OCI-LY7 (cell line): ENCODE data around the gene XRRA1. TPM values are rescaled to one million over a fixed set of nuclear protein-coding genes. Genes with fewer than 3 reads are reported as not detected.
A peak's percentile ranks its signal among the peaks of the same experiment; 100 is the strongest.

Source experiments
- Bru-seq: library from RNA; stranded (reverse); fragments of 400-500 nt; gene quantifications from one replicate; lab custom pipeline; 2021; lab: Mats Ljungman, UMichigan
- BruChase-seq, 2 experiments: library from RNA; stranded (reverse); fragments of 400-500 nt; gene quantifications; one replicate each; lab custom pipeline; 2021; lab: Mats Ljungman, UMichigan
- BruUV-seq: library from RNA; stranded (reverse); fragments of 400-500 nt; replicated peaks from 2 replicates; lab custom pipeline; 2021; lab: Mats Ljungman, UMichigan
- CTCF ChIA-PET: fragments of 300-600 bp; sonication (Branson Sonifier 250); formaldehyde crosslinking; loops from one replicate; lab custom pipeline; 2022; ENCODE audit warnings: antibody characterized with exemption; ENCODE audit not compliant: unreplicated experiment; lab: Charles Lee
- POLR2A ChIA-PET: fragments of 300-600 bp; sonication (Branson Sonifier 250); formaldehyde crosslinking; loops from one replicate; lab custom pipeline; 2022; ENCODE audit warnings: antibody characterized with exemption; lab: Charles Lee
- DNase-seq: peaks from one replicate; pipeline ENCODE4 v3.0.0-alpha.2; 2015; ENCODE audit warnings: low spot score
- H2AFZ ChIP-seq: fragments of 200-600 bp; sonication (generic), shearing (Covaris generic); 2 replicates; pipeline ENCODE4 v1.6.1; 2014; ENCODE audit warnings: mild to moderate bottlenecking, antibody characterized with exemption, low read length, moderate library complexity
- H3K27ac ChIP-seq: fragments of 200-600 bp; sonication (generic); 2 replicates; pipeline ENCODE4 v1.5.1; 2014; ENCODE audit warnings: mixed run types, low read depth, mild to moderate bottlenecking, moderate library complexity, low read length, inconsistent platforms; ENCODE audit not compliant: poor library complexity, severe bottlenecking
- H3K36me3 ChIP-seq: fragments of 200-600 bp; sonication (generic); 2 replicates; pipeline ENCODE4 v1.6.1; 2014; ENCODE audit warnings: mild to moderate bottlenecking, antibody characterized with exemption, low read length, moderate library complexity, mixed read lengths; ENCODE audit not compliant: insufficient read depth
- H3K4me1 ChIP-seq: fragments of 200-600 bp; sonication (generic); 2 replicates; pipeline ENCODE4 v1.5.1; 2014; ENCODE audit warnings: mild to moderate bottlenecking, low read length; ENCODE audit not compliant: insufficient read depth, poor library complexity, severe bottlenecking
- H3K4me2 ChIP-seq: fragments of 200-600 bp; sonication (generic); 2 replicates; pipeline ENCODE4 v1.6.1; 2014; ENCODE audit warnings: mild to moderate bottlenecking, low read length
- H3K4me3 ChIP-seq: fragments of 200-600 bp; sonication (generic); 2 replicates; pipeline ENCODE4 v1.5.1; 2014; ENCODE audit warnings: mild to moderate bottlenecking, low read depth, low read length; ENCODE audit not compliant: poor library complexity, severe bottlenecking
- H3K79me2 ChIP-seq: fragments of 200-600 bp; sonication (generic); 2 replicates; pipeline ENCODE4 v1.6.1; 2016; ENCODE audit warnings: low read depth, mild to moderate bottlenecking, low read length, moderate library complexity, mixed read lengths; ENCODE audit not compliant: insufficient read depth
- H3K9me2 ChIP-seq: fragments of 200-600 bp; sonication (generic); 2 replicates; pipeline ENCODE4 v1.6.1; 2016; ENCODE audit warnings: mild to moderate bottlenecking, low read length, mixed read lengths; ENCODE audit not compliant: insufficient read depth
- H3K9me3 ChIP-seq: fragments of 200-600 bp; sonication (generic); 2 replicates; pipeline ENCODE4 v1.6.1; 2014; ENCODE audit warnings: mild to moderate bottlenecking, mixed run types, low read length, mixed read lengths
- H4K20me1 ChIP-seq: fragments of 200-600 bp; sonication (generic); 2 replicates; pipeline ENCODE4 v1.6.1; 2014; ENCODE audit warnings: mild to moderate bottlenecking, antibody characterized with exemption, low read length, moderate library complexity, mixed read lengths; ENCODE audit not compliant: insufficient read depth
- CTCF ChIP-seq: fragments of 200-600 bp; sonication (generic); conservative IDR thresholded peaks from 2 replicates; pipeline ENCODE4 v1.5.1; 2014; ENCODE audit warnings: mild to moderate bottlenecking, antibody characterized with exemption, low read length, moderate library complexity, mixed read lengths
- EZH2phosphoT487 ChIP-seq: fragments of 200-600 bp; sonication (generic); IDR thresholded peaks from 2 replicates; pipeline ENCODE4 v1.6.1; 2018; ENCODE audit warnings: low read depth, borderline replicate concordance, mild to moderate bottlenecking, mixed run types, antibody characterized with exemption, low read length, moderate library complexity, mixed read lengths
- intact Hi-C: fragments of 100-400 bp; cut with micrococcal nuclease; formaldehyde crosslinking; loops from one replicate; pipeline ENCODE4 v1.10.0; 2022; ENCODE audit not compliant: unreplicated experiment
- long read RNA-seq: library from polyadenylated mRNA; stranded (forward); transcript quantifications from one replicate; pipeline ENCODE4 v2.0.0, GENCODE V29; 2022
- total RNA-seq, 2 experiments: library from RNA; depleted of rRNA in 1 of 2; stranded (reverse); fragments of >200 nt in 1 of 2; shearing (Covaris generic) in 1 of 2; gene quantifications; 2 replicates each; pipeline ENCODE4 v1.2.3, GENCODE V29; 2014 to 2022

Gene XRRA1
- total RNA-seq (2014; rRNA removed; shearing (Covaris generic)) (19.0 and 20.3 TPM in 2 replicates), total RNA-seq (2022) (29.1 and 29.2 TPM in 2 replicates), Bru-seq, nascent RNA (percentile 72 among the genes with signal in this experiment), BruChase-seq, experiment 1, labeled RNA remaining after a 6-hour chase (percentile 70 among the genes with signal in this experiment), BruChase-seq, experiment 2, labeled RNA remaining after a 2-hour chase (percentile 70 among the genes with signal in this experiment)
- long read RNA-seq, partial matches to known transcripts, result 1 of 26 reads
- long read RNA-seq, other reads (novel, unspliced or antisense), result 24 of 26 reads

GRCh38 chr11:74948898-74949752 is at the start of gene XRRA1, which contains the start of gene SPCS2:
Gene XRRA1 (minus strand): TSS chr11:74949091. CDS start chr11:74940878, 8,213 bp downstream.
Gene SPCS2 (plus strand): TSS chr11:74949266. CDS start chr11:74949286, 20 bp downstream.
- ChIA-PET POLR2A (interaction anchor here (0.6 to 3.5 kb wide), 4 partner anchors 10 to 430 kb away, joined by 3 to 15 read pairs (median 5); partner anchors contain the start of gene NEU3), CTCF (interaction anchor here (0.6 kb wide), 2 partner anchors 39 to 93 kb away, joined by 3 to 16 read pairs; no protein-coding TSS in a partner anchor)
- H3K9me3 ChIP-seq, result no peaks in the 10 kb centered on the region
- H3K4me2 ChIP-seq, result peak within 1 kb of the TSS; percentile 92
- peaks cover 42% of the 10 kb centered on the region for H3K4me1 ChIP-seq
- peak within 1 kb of the TSS; percentile 91 for H3K4me3 ChIP-seq
- TSS peak; percentile 73 for BruUV-seq
- peaks cover 14% of the 10 kb centered on the region for H4K20me1 ChIP-seq
- no peaks in the 10 kb centered on the region for H3K9me2 ChIP-seq
- peaks cover 52% of the 10 kb centered on the region for H3K36me3 ChIP-seq
- peak within 1 kb of the TSS; percentile 90 for H2AFZ ChIP-seq
- TF ChIP-seq EZH2phosphoT487, result no peak
- TF ChIP-seq CTCF, result no peak
- peak within 1 kb of the TSS; percentile 74 for H3K27ac ChIP-seq
- H3K79me2 ChIP-seq, result peaks cover 66% of the 10 kb centered on the region
- DNase-seq, result peak; percentile 99
- intact Hi-C loops, result loop anchor here (1.0 kb wide), 1 partner anchor 39 kb away; the partner anchor contains the start of gene NEU3

DNA sequence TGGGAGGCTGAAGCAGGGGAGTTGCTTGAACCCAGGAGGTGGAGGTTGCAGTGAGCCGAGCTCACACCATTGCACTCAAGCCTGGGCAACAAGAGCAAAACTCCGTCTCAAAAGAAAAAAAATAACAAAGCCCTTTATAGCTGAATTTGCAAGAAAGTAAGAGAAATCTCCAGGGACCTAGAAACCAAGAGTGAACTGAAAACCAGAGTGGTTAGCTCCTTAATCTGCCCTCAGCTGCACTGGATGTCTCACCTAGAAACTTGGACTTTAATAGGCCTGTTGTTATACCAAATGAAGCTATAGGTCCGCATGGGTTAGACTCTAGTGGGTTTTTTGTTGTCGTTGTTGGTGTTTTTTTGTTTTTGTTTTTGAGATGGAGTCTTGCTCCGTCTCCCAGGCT is 44.0 kb upstream of the XRRA1 start:
- DNase-seq, result peak; percentile 69
- peak overlapping the region; percentile 94 for H3K4me3 ChIP-seq
- BruUV-seq, result no TSS peak

More for the DNA sequence above, 44.0 kb upstream of the XRRA1 start:
- no peak for TF ChIP-seq EZH2phosphoT487
- TF ChIP-seq CTCF, result no peak
- no peaks in the 10 kb centered on the region for H3K9me3 ChIP-seq
- intact Hi-C loops, result no loop called here
- peaks cover 55% of the 10 kb centered on the region for H3K36me3 ChIP-seq
- ChIA-PET CTCF (no interaction called here), POLR2A (interaction anchor here (0.6 to 2.0 kb wide), 5 partner anchors 9 to 210 kb away, joined by 3 to 6 read pairs (median 5); no protein-coding TSS in a partner anchor)
- H3K79me2 ChIP-seq, result peaks cover 46% of the 10 kb centered on the region
- peaks cover 10% of the 10 kb centered on the region; the same call in 1 of the 2 replicates for H4K20me1 ChIP-seq
- H3K4me2 ChIP-seq, result peak overlapping the region; percentile 94
- no peaks in the 10 kb centered on the region for H3K9me2 ChIP-seq
- peaks cover 43% of the 10 kb centered on the region for H3K4me1 ChIP-seq
- H2AFZ ChIP-seq, result no peak overlapping the region
- H3K27ac ChIP-seq, result peak overlapping the region; percentile 39
